Measurements from ENCODE around the gene PLEKHG1.

Gene PLEKHG1

GRCh38 chr6:150589852-150590251, 9.8 kb upstream of the PLEKHG1 start:
- DNase-seq (ENCODE audit: low read depth), result no peak

GRCh38 chr6:150590446-150590845, 9.2 kb upstream of the PLEKHG1 start:
- DNase-seq (ENCODE audit: low read depth), result no peak

- no peak for DNase-seq (ENCODE audit: low read depth)
Observed at GRCh38 chr6:150592377-150592995, 7.2 kb upstream of the PLEKHG1 start.

DNA sequence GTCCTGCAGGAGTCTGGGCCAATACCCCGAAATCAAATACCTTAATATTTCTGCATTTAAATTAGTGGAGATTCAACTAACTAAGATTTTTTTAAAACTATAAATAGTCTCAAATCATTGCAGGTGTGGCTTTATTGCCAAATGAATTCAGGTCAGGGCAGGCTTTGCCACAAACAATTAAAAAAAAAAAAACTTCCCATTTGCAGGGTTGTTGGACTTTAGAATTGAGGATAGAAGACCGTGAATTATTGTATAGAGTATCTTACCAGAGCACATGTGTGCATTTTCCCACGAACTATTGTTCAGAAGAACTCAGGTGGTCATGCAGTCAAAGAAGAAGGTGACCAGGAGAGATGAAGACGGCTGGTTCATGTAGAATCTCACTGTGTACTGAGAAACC, 6.6 kb upstream of the PLEKHG1 start:
- DNase-seq (ENCODE audit: low read depth), result no peak

- DNase-seq (ENCODE audit: low read depth), result no peak
Observed at GRCh38 chr6:150596439-150596838, 3.2 kb upstream of the PLEKHG1 start.

DNA sequence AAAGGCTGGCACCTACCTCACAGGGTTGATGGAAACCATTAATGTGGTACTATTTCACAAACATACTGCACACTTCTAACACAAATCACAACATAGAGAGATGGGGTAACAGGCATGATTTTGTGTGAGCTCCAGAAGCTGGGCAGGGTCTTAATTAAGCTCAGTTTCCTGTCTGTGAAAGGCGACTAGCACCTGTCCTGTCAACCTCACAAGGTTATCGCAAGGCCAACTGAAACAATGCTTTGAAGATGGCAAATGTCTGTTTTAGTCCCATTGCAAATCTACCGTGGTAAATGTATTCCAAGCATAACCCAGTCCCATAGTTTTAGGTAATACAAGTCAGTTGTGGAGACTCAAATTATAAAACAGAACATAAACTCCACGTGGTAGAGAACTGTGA, 1.3 kb upstream of the PLEKHG1 start:
- DNase-seq (ENCODE audit: low read depth), result no peak

DNA sequence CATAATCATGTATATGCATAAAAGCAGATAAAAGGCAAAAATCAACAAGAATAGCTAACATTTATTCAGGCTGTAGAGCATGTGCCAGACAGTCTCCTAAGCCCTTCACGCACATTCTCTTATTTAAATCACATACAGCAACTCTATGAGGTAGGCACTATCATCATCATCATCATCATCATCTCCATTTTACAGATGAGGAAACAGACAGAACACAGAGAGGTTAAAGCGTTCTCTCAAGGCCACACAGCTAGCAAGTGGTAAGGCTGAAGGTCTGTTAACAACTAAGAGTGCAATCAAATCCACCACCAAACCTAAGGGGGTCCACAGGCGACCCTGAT, 857 bp upstream of the PLEKHG1 start:
- DNase-seq (ENCODE audit: low read depth), result no peak

DNA sequence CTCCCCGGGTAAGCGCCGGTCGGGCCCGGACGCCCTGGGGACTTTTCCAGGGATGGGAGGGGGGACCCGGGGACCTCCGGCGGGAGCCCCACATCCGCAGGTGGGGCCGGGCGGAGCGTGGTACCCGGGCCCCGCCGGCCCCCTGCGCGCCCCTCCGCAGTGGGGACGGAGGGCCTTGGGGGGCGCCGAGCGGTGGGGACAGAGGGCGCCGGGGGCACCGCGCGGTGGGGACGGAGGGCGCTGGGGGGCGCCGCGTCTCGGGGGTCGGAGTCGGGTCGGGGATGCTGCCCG, 270 bp downstream of the PLEKHG1 start:
- no peak for DNase-seq (ENCODE audit: low read depth)

DNA sequence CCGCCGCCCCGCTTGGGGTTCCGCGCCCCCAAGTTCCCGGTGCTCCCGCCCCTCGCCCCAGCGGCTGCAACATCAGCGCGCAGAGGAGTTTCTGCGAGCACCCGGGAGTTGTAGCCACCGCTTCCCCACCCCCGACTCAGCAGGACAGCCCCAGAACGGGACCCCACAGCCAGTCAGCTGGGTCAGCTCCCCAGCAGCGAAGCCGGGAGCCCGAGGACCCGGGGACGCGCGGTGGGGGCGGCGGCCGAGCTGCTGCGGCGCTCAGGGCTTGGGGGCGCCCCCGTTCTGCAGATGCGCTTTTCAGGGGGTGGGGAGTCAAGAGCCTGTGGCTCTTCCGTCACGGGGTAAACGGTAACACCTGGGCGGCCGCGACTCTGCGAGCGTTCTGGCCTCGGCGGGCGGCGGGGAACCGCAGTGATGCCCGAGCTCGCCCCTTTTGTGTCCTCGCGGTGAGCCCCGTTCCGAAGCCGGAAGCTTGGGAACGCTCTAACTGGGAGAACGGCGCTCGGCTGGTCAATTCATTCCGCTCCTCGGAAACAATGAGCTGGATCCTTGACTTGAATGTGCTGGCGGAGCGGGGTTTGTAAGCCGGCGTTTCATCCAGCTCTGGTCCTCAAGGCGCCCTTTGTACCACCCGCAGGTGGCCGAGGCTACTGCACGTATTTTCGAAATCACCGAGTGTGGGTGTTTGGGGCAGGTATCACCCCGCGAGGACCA, 774 bp downstream of the PLEKHG1 start:
- peak; percentile 16 for DNase-seq (ENCODE audit: low read depth)

GRCh38 chr6:150601439-150601838, 1.8 kb downstream of the PLEKHG1 start:
- DNase-seq (ENCODE audit: low read depth), result no peak

DNA sequence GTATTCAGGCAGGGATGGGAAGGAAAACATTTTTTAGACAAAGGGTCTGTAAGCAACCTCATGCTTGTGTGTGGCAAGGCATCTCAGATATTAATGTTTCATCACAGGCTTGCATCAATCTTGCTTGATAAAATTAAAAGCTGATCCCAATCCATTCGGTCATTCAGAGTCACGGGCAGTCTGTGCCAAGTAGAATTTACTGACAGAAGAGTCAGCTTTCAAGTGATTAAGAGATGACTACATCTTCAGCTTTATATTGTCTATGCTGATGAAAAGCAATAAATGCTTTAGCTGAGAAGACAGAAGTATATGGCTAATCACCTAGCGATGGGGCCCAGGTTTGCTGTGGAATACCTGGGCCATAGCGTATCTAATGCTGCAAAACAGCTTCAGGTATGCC, 3.5 kb downstream of the PLEKHG1 start:
- DNase-seq (ENCODE audit: low read depth), result no peak

DNA sequence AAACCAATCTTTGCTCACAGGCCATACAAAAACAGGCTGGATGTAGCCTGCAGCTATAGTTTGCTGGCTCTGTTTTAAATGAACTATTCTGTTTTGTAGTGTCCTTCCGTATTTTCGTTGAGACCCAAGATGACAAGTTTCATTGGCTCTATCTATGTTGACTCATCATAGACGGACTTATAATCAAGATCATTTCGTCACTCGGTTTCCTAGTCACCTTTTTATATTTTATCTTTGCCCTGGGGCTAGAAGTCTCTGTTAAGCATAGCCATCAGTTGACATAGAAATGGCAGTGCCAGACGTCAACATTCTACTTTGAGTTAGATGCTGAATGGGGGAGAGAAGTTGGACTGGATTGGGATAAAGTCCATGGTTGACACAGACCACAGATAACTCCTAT, 4.8 kb downstream of the PLEKHG1 start:
- DNase-seq (ENCODE audit: low read depth), result no peak

DNA sequence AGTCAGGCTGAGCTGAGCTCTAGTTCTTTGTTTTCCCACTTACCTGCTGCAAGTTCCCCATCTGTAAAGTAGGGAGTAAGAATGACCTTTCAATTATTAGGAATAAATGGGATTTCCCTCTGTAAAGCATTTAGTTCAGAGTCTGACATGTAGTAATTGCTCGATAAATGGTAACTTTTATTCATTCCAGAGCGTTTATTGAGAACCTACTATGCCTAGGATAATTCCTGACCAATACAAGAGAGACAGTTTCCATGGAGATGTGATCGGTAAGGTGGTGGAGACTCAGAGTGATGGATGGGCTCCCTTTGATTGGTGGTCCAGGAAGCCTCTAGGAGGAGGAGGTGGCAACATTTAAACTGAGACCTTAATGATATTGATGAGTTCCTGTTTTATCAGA, 5.6 kb downstream of the PLEKHG1 start:
- DNase-seq (ENCODE audit: low read depth), result no peak

DNA sequence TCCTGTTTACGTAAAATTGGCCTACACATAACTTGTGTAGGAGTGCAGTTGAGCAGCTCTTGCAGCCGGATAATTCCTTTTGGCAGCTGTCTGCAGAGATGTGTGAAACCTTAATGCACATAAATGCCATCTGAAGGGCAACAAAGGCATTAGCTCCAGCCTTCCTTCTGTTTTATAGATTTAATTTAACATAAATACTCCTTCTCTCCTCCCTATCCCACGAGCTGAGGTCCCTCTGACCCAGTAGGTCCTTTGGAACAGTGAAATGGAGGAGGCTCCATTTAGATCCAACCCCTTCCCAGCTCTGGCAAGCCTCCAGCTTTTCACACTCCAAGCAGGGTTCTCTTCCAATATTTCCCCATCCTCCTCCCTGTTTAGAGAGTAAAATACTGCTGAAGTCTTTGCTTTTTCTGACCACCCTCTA, 6.5 kb downstream of the PLEKHG1 start:
- DNase-seq (ENCODE audit: low read depth), result no peak

GRCh38 chr6:150606647-150607328, 7.1 kb downstream of the PLEKHG1 start:
- no peak for DNase-seq (ENCODE audit: low read depth)

DNA sequence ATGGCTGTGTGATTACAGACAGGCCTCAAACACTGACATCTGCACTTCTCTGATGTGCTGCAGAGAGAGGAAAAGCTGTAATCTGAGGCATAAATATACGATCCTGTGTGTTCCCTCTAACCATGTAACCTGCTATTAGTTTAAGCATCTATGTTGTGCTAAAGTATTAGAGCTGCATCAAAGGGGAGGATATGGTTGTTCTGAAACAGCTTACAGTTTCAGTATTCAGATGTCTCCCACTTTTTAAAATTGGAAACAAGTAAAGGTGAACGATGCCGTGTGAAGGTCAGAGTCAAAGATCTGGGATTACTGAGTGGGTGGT, 7.6 kb downstream of the PLEKHG1 start:
- no peak for DNase-seq (ENCODE audit: low read depth)

DNA sequence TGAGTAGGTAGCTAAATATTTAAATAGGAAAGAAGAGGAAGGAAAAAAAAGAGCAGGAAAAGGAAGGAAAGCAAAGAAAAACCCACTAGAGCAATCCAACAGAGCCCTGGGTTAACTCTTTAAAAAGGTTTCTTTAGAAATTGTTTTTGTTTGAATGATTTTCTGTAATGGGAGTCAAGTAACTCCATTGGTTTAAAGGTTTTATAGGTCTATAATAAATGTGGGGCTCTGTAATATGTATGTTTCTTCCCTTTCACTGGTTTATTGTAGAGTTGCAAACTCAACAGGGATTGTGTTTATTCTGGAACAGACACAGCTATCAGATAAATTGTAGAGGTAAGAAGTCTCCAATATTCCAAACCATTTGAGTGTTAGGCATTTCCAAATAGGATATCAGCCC, 10.9 kb downstream of the PLEKHG1 start:
- no peak for DNase-seq (ENCODE audit: low read depth)

- DNase-seq (ENCODE audit: low read depth), result no peak
Observed at GRCh38 chr6:150613269-150613668, 13.6 kb downstream of the PLEKHG1 start.

GRCh38 chr6:150615967-150616366, 16.3 kb downstream of the PLEKHG1 start:
- DNase-seq (ENCODE audit: low read depth), result no peak

DNA sequence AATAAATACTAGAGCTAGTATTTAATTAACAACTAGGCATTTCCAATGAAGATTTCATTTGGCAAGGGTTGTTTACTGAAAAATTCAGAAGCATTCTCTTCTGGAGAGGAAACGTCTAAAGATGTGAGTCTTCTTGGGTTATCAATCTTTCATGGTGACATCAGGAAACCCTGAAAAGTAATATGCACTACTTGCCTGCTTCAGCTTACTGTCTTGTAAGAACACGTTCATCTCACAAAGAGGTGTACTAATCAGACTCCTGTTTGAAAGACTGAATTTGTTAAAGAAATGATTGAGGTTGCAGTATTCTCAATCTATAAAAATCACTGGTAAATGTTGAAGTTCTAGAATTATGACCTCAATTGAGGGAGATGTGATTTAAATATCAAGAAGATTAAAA, 16.9 kb downstream of the PLEKHG1 start:
- no peak for DNase-seq (ENCODE audit: low read depth)

- no peak for DNase-seq (ENCODE audit: low read depth)
Observed at GRCh38 chr6:150617062-150617461, 17.4 kb downstream of the PLEKHG1 start.

DNA sequence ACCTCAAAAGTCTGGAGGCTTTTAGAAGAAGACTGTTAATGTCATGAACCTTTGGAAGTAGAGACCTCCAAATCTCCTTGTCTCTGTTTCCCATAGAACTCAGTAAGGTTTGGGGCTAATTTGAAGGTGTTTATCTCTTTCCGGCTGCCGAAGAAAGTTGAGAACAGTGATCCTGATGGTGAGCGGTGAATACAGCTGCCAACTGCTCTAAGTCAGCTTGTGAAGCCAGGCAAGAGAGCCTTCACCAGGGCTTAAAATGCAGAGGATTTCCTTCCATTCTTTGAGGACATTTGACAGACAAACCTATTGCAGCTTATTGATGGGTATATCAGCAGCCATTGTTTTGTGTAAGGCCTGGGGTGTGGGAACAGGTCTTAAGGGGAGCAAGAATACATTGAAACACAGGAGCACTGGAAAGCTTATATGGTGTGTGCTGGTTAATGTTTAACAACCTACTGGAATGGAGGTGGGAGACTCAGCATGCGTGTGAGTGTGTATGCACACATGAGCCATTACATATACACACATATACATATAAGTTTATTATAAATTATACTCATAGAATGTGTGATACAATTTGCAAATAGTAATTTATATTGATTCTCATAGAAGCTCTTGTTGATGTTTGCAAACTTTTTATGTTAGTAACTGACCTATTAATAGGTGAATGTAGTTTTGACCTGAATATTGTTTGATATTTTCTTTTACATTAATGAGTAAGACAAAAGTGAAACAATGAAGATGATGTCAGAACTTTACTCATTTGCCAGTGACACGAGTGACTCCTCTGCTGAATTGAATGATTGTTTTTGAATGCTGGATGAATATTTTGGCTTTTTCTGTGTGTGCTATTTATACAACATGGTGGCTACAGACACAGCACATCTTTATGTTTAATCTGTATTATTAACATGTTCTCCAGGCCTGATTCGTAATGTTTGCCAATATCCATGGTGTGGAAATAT, 18.1 kb downstream of the PLEKHG1 start:
- DNase-seq (ENCODE audit: low read depth), result no peak

DNA sequence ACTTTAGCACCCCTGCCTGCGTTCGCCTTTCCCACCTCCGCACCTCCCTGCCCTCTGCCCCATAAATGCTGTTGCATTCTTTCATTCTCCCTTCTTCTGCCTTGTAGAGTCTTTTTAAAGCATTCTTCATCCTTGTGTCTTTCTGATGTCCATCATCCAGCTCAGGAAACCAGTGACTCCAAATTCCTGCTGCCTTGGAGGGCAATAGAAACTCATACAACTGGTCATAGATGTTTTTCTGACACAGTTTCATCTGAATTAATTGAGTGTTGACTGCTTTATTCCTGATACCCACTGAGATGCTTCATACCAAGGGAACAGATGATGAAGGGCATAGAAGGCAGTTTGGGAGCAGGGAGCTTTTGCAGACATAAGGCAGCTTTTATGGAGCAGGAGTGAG, 19.6 kb downstream of the PLEKHG1 start:
- no peak for DNase-seq (ENCODE audit: low read depth)

All from activated T-cell treated with anti-CD3 and anti-CD28 coated beads for 1 hour (primary cell).